PC-9 (cell line): ENCODE data around the gene OR1L8. TPM values are rescaled to one million over a fixed set of nuclear protein-coding genes. Genes with fewer than 3 reads are reported as not detected.

Experiments
- BruUV-seq: library from RNA; stranded (reverse); fragments of 400-500 nt; replicated peaks from 2 replicates; lab custom pipeline; 2021; lab: Mats Ljungman, UMichigan
- CTCF ChIA-PET: fragments of 300-600 bp; sonication (Branson Sonifier 250); formaldehyde crosslinking; loops from one replicate; lab custom pipeline; 2022; ENCODE audit warnings: antibody characterized with exemption; lab: Charles Lee
- POLR2A ChIA-PET: fragments of 300-600 bp; sonication (Branson Sonifier 250); formaldehyde crosslinking; loops from one replicate; lab custom pipeline; 2022; ENCODE audit warnings: antibody characterized with exemption; ENCODE audit not compliant: unreplicated experiment; lab: Charles Lee
- DNase-seq, 2 experiments: peaks; one replicate each; pipeline versions ENCODE4 v3.0.0 to v3.0.0-alpha.2; 2015 to 2022; ENCODE audit warnings: mixed read lengths in 1 of 2
- H2AFZ ChIP-seq: fragments of 200-600 bp; sonication (generic); 2 replicates; pipeline ENCODE4 v1.8.1; 2017; ENCODE audit warnings: antibody characterized with exemption
- H3F3A ChIP-seq: fragments of 200-600 bp; sonication (generic); 2 replicates; pipeline ENCODE4 v1.8.1; 2017; ENCODE audit warnings: antibody characterized with exemption, mild to moderate bottlenecking, low read depth; ENCODE audit not compliant: insufficient read depth
- H3K27ac ChIP-seq: fragments of 200-600 bp; sonication (generic); 2 replicates; pipeline ENCODE4 v1.6.1; 2016; ENCODE audit warnings: mixed run types
- H3K27me3 ChIP-seq: fragments of 200-600 bp; sonication (generic); 2 replicates; pipeline ENCODE4 v1.6.1; 2016; ENCODE audit warnings: low read depth, mixed run types; ENCODE audit not compliant: insufficient read depth
- H3K36me3 ChIP-seq: fragments of 200-600 bp; sonication (generic); 2 replicates; pipeline ENCODE4 v1.6.1; 2016; ENCODE audit warnings: low read depth, mixed run types
- H3K4me1 ChIP-seq: fragments of 200-600 bp; sonication (generic); replicated peaks from 2 replicates; pipeline ENCODE4 v1.6.1; 2016; ENCODE audit warnings: mixed run types; ENCODE audit not compliant: insufficient read depth
- H3K4me2 ChIP-seq: fragments of 200-600 bp; sonication (generic); 2 replicates; pipeline ENCODE4 v1.6.1; 2017; ENCODE audit warnings: mixed run types
- H3K4me3 ChIP-seq: fragments of 200-600 bp; sonication (generic); 2 replicates; pipeline ENCODE4 v1.6.1; 2016; ENCODE audit warnings: mixed run types
- H3K79me2 ChIP-seq: fragments of 200-600 bp; sonication (generic); 2 replicates; pipeline ENCODE4 v1.6.1; 2017; ENCODE audit warnings: low read depth, mixed run types
- H3K9me2 ChIP-seq: fragments of 200-600 bp; sonication (generic); 2 replicates; pipeline ENCODE4 v1.8.1; 2017; ENCODE audit warnings: mild to moderate bottlenecking; ENCODE audit not compliant: insufficient read depth
- H3K9me3 ChIP-seq: fragments of 200-600 bp; sonication (generic); 2 replicates; pipeline ENCODE4 v1.8.1; 2016; ENCODE audit warnings: low read depth; ENCODE audit not compliant: insufficient read depth
- H4K20me1 ChIP-seq: fragments of 200-600 bp; sonication (generic); 2 replicates; pipeline ENCODE4 v1.8.1; 2017; ENCODE audit not compliant: insufficient read depth
- CTCF ChIP-seq: fragments of 200-600 bp; sonication (generic); conservative IDR thresholded peaks from 2 replicates; pipeline ENCODE4 v1.6.1; 2017; ENCODE audit warnings: mixed run types, antibody characterized with exemption, mild to moderate bottlenecking, moderate library complexity
- EZH2 ChIP-seq: fragments of 200-600 bp; sonication (generic); IDR thresholded peaks from 2 replicates; pipeline ENCODE4 v1.8.0; 2017; ENCODE audit warnings: antibody characterized with exemption, low read depth
- intact Hi-C: fragments of 100-400 bp; cut with micrococcal nuclease; formaldehyde crosslinking; loops from one replicate; pipeline ENCODE4 v1.10.0; 2022; ENCODE audit not compliant: unreplicated experiment
- total RNA-seq: library from RNA; stranded (reverse); gene quantifications from 2 replicates; pipeline ENCODE4 v1.2.3, GENCODE V29; 2021

Gene OR1L8
- total RNA-seq, 1 experiment from 2014 or later = not detected

GRCh38 chr9:122609804-122610203 is 26.6 kb upstream of the OR1L8 start:
- H3K27ac ChIP-seq = no peak overlapping the region
- H3K36me3 ChIP-seq = no peaks in the 10 kb centered on the region
- H3K79me2 ChIP-seq = no peaks in the 10 kb centered on the region
- TF ChIP-seq CTCF (no peak), EZH2 (no peak)
- H2AFZ ChIP-seq = no peak overlapping the region
- POLR2A ChIA-PET = no interaction called here
- BruUV-seq = no TSS peak
- H3F3A ChIP-seq = no peaks in the 10 kb centered on the region
- H3K27me3 ChIP-seq = peaks cover 19% of the 10 kb centered on the region; the same call in 1 of the 2 replicates
- no peaks in the 10 kb centered on the region for H4K20me1 ChIP-seq
- CTCF ChIA-PET = no interaction called here
- no peak for DNase-seq
- no peaks in the 10 kb centered on the region for H3K9me2 ChIP-seq
- intact Hi-C loops = no loop called here
- H3K4me2 ChIP-seq = no peak overlapping the region
- no peaks in the 10 kb centered on the region for H3K9me3 ChIP-seq
- no peak overlapping the region for H3K4me3 ChIP-seq
- no peaks in the 10 kb centered on the region for H3K4me1 ChIP-seq

GRCh38 chr9:122606587-122606986 is 23.4 kb upstream of the OR1L8 start:
- POLR2A ChIA-PET = no interaction called here
- Histone ChIP-seq H3K27ac (no peak overlapping the region), H3K27me3 (peaks cover 19% of the 10 kb centered on the region; the same call in 1 of the 2 replicates), H3K4me2 (no peak overlapping the region), H3K9me2 (no peaks in the 10 kb centered on the region), H3K9me3 (no peaks in the 10 kb centered on the region), H3K79me2 (no peaks in the 10 kb centered on the region), H2AFZ (no peak overlapping the region), H3K4me3 (no peak overlapping the region), H3F3A (no peaks in the 10 kb centered on the region), H3K4me1 (no peaks in the 10 kb centered on the region), H3K36me3 (no peaks in the 10 kb centered on the region), H4K20me1 (no peaks in the 10 kb centered on the region)
- CTCF ChIA-PET = no interaction called here
- no peak for DNase-seq
- TF ChIP-seq EZH2 (no peak), CTCF (no peak)
- intact Hi-C loops = no loop called here
- BruUV-seq = no TSS peak

DNA sequence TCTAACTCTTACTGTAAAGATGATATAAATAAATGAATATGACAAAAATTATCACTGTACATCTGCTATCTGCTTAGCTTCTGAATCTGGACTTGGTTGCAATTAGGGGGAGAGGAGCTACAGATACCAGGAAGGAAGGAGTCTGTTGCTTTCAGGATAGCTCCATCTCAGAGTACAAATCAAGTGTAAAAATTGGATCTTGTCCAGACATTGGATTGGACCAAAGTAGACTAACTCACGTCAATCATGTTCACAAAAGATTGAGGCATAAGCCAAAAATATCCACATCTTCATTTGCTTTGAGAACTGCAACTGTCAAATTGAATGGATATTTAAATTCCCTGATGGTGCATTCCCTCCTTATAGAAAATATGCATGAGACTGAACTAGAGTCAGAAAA is 22.5 kb upstream of the OR1L8 start:
- Histone ChIP-seq H3K4me2 (no peak overlapping the region), H3K9me3 (no peaks in the 10 kb centered on the region), H3K79me2 (no peaks in the 10 kb centered on the region), H3K9me2 (no peaks in the 10 kb centered on the region), H4K20me1 (no peaks in the 10 kb centered on the region), H3K4me3 (no peak overlapping the region), H3K27me3 (peaks cover 13% of the 10 kb centered on the region; the same call in 1 of the 2 replicates), H3F3A (no peaks in the 10 kb centered on the region), H2AFZ (no peak overlapping the region), H3K36me3 (no peaks in the 10 kb centered on the region), H3K27ac (no peak overlapping the region), H3K4me1 (no peaks in the 10 kb centered on the region)
- no TSS peak for BruUV-seq
- POLR2A ChIA-PET = no interaction called here
- TF ChIP-seq CTCF (no peak), EZH2 (no peak)
- intact Hi-C loops = no loop called here
- DNase-seq = no peak
- CTCF ChIA-PET = no interaction called here
